ENCODE measurements around the gene BRAF. TPM values are rescaled to one million over a fixed set of nuclear protein-coding genes. Genes with fewer than 3 reads are reported as not detected.

BRAF gene
- total and polyA plus RNA-seq, 2 donors (not counting 3 experiments of a cell fraction or from before 2014, with no cell fraction given), result 6.6 to 26.2 TPM

GRCh38 chr7:140671966-140672365 is 252.8 kb downstream of the BRAF start:
- dilution Hi-C loops (cut with MboI; ENCODE audit: extremely low pct_ligation_motif_present, low sequenced_read_pairs) (no loop called here), intact Hi-C loops (cut with micrococcal nuclease) (loop anchor here (5.0 to 10.0 kb wide), 2 partner anchors 860 to 983 kb away; no protein-coding TSS in a partner anchor)
- POLR2A ChIA-PET, result no interaction called here
- Histone ChIP-seq H3K9me1 (replicated peaks; ENCODE audit: control insufficient read depth, extremely low read depth, insufficient read depth, low read length) (no peaks in the 10 kb centered on the region), H3K27me3 (ENCODE audit: control insufficient read depth in 2 of 2, insufficient read depth in 2 of 2, low read length in 2 of 2) (peaks cover 2 to 3% of the 10 kb centered on the region in 2 experiments), H3K9ac (replicated peaks; ENCODE audit: extremely low read depth, insufficient read depth, low read length) (no peak overlapping the region), H2AFZ (ENCODE audit: low read depth, low read length) (peak overlapping the region; percentile 24), H3K79me2 (ENCODE audit: control insufficient read depth, insufficient read depth, low read length) (no peaks in the 10 kb centered on the region), H3K27ac (ENCODE audit: insufficient read depth, low read depth, low read length) (no peak overlapping the region), H3K9me3 (replicated peaks; ENCODE audit: control insufficient read depth, insufficient read depth, low read length) (no peaks in the 10 kb centered on the region), H4K20me1 (replicated peaks; ENCODE audit: control insufficient read depth, extremely low read depth, insufficient read depth, low read length) (no peaks in the 10 kb centered on the region), H3K4me1 (ENCODE audit: control insufficient read depth, extremely low read depth, insufficient read depth, low read length) (peaks cover 8% of the 10 kb centered on the region), H3K4me2 (ENCODE audit: insufficient read depth, low read length) (no peak overlapping the region), H3K36me3 (ENCODE audit: control insufficient read depth in 2 of 2, extremely low read depth in 1 of 2, insufficient read depth in 2 of 2, low read length in 2 of 2) (no peaks in the 10 kb centered on the region), H3K4me3 (replicated peaks in 1 of 3; ENCODE audit: insufficient read depth in 1 of 3, low read depth in 1 of 3, low read length in 3 of 3) (no peak overlapping the region)
- DNase-seq (ENCODE audit: low read depth, low spot score) (no peak), FAIRE-seq (no peak)
- no TSS peak for BruUV-seq (replicated peaks)
- CTCF ChIA-PET, result interaction anchor here (1.6 kb wide), 1 partner anchor 154 kb away, joined by 5 read pairs; no protein-coding TSS in a partner anchor
- no peak for TF ChIP-seq GATA2 (IDR thresholded peaks at IDR 0.05; ENCODE audit: insufficient read depth, insufficient read length, low read depth, low read length)
- TF ChIP-seq, protein P1, sequence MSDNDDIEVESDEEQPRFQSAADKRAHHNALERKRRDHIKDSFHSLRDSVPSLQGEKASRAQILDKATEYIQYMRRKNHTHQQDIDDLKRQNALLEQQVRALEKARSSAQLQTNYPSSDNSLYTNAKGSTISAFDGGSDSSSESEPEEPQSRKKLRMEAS (IDR thresholded peaks at IDR 0.05; ENCODE audit: insufficient read depth, insufficient read length), result no peak
- TF ChIP-seq EZH2 (IDR thresholded peaks at IDR 0.05; ENCODE audit: borderline replicate concordance, low read depth, low read length, severe bottlenecking), result no peak
- no peak for TF ChIP-seq POLR2AphosphoS5 (IDR thresholded peaks at IDR 0.05; ENCODE audit: insufficient read depth, low read depth, low read length)
- TF ChIP-seq JUN (IDR thresholded peaks at IDR 0.05; ENCODE audit: borderline replicate concordance, insufficient read depth, insufficient read length, low read depth), result no peak
- no peak for TF ChIP-seq FOS (IDR thresholded peaks at IDR 0.05; ENCODE audit: borderline replicate concordance, insufficient read depth, low read length)
- TF ChIP-seq CTCF (IDR thresholded peaks at IDR 0.05; ENCODE audit: extremely low read depth in 1 of 2, insufficient read depth in 1 of 2, low read depth in 1 of 2, low read length in 2 of 2), result no peak
- TF ChIP-seq POLR2A (IDR thresholded peaks at IDR 0.05; ENCODE audit: low read depth, low read length), result no peak
- TF ChIP-seq MYC (IDR thresholded peaks at IDR 0.05; ENCODE audit: low read depth, low read length), result no peak

All from endothelial cell of umbilical vein (primary cell).